Hematopoietic multipotent progenitor cell (in vitro differentiated cells): ENCODE data around the gene CERKL. TPM values are rescaled to one million over a fixed set of nuclear protein-coding genes. Genes with fewer than 3 reads are reported as not detected.

Experiments used
- DNase-seq, 3 donors: peaks; one replicate each; pipeline ENCODE4 v3.0.0-alpha.2; 2011 to 2015; ENCODE audit warnings: low read depth in 2 of 3, low spot score in 2 of 3
- total RNA-seq: library from RNA; depleted of rRNA; stranded (reverse); fragments of >200 nt; gene quantifications from one replicate; pipeline ENCODE4 v1.2.3, GENCODE V29; 2012

Gene CERKL
- total RNA-seq, 1 donor = under 0.01 TPM

- DNase-seq = no peak
Measured at GRCh38 chr2:181527058-181527457, 129.8 kb downstream of the CERKL start.

GRCh38 chr2:181526014-181526413, 130.9 kb downstream of the CERKL start:
- DNase-seq = no peak

GRCh38 chr2:181523756-181524155, 133.1 kb downstream of the CERKL start:
- DNase-seq = no peak

- no peak for DNase-seq
Measured at GRCh38 chr2:181520253-181520652, 136.7 kb downstream of the CERKL start.

GRCh38 chr2:181517685-181518301, 139.1 kb downstream of the CERKL start:
- DNase-seq = no peak

GRCh38 chr2:181516992-181517391, 139.9 kb downstream of the CERKL start:
- no peak for DNase-seq

GRCh38 chr2:181515719-181516118, 141.2 kb downstream of the CERKL start:
- DNase-seq = no peak

- DNase-seq = no peak
Measured at GRCh38 chr2:181500201-181500600, 156.7 kb downstream of the CERKL start.

GRCh38 chr2:181499231-181499630, 157.7 kb downstream of the CERKL start:
- no peak for DNase-seq

Other genes starting within 250 kb of the CERKL start
- 193 TPM for gene ITGA4, start 199.7 kb downstream of the CERKL start, total RNA-seq
- not detected for gene NEUROD1, start 23.4 kb upstream of the CERKL start, total RNA-seq
- 55.2 TPM for gene ITPRID2, start 234.6 kb upstream of the CERKL start, total RNA-seq